GM21529 (cell line): Measurements from ENCODE around the gene UBAP2L.
A peak's percentile ranks its signal among the peaks of the same experiment; 100 is the strongest.
"Not testable (repeated sequence)": the region's sequence is repeated elsewhere in the genome, so short reads cannot be mapped to it uniquely, and the experiment has no call there.

Experiments used
- ATAC-seq: cut with Tn5 transposase; IDR thresholded peaks from one replicate; pipeline ENCODE4 v1.9.1; 2021; ENCODE audit not compliant: unreplicated experiment

Gene UBAP2L

DNA sequence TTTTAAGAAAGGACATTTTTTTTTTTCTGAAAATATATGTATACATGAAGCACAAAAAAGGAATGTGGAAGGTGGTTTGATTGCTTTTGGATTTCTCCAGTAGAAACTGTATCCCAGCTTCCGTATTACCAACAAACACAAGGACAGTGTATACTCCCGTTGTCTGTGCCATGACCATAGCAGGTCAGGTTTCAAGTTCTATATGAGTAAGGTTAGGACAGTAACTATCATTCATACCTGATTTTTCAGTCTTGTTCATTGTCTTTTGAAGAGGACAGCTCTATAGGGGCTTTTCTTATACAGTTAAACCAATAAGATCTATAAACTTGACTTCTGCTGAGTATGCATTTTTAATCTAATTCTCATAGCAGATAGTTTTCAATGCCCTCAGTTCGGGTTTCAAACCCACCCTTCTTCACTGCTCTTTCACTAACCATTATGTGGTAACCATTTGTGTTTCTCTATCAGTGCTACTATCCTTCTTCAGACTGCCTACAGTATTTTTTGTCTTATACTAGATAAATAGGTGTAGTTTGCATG, 19.6 kb downstream of the UBAP2L start:
- ATAC-seq = no peak

DNA sequence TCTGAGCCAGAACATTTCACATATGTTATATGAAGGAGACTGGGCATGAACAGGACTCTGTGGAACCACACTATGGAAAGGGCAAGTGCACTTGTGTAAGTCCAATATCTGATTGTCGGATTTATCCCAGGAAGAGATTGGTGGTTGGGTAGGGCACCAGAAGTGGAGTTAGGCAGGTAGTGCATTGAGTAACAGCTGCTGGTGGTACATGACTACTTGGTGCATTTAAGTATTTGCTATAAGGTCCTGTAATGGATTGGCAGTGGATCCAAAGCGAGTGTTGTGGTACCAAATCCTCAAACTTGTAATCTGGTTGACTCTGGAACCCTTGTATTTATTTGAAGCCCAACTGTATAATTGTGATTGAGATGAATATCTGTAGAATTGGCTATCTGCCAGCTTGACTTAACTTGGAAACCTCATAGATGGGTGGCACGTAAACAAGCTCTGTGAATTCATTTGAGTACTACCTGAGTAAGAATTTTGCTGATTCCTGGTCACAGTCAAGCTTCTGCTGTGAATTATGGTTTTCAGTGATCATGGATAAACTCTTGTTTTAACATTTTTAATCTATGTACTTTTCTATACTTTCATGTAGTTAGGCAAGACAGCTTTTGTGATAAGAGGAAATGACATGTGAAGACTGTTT, 21.1 kb downstream of the UBAP2L start:
- ATAC-seq = no peak

DNA sequence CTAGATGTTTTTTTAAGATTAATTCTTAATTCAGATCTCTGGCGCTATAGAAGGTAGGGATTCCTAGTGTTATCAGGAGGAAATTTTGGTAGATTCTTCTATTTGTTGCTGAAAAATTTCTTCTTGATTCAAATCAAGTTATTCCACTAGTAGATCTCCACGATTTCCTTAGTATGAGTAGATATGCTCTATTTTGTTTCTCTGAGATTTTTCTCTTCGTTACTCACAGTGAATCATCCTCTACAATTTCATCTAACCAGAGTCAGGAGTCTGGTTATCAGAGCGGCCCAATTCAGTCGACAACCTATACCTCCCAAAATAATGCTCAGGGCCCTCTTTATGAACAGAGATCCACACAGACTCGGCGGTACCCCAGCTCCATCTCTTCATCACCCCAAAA, 32.9 kb downstream of the UBAP2L start:
- no peak for ATAC-seq

DNA sequence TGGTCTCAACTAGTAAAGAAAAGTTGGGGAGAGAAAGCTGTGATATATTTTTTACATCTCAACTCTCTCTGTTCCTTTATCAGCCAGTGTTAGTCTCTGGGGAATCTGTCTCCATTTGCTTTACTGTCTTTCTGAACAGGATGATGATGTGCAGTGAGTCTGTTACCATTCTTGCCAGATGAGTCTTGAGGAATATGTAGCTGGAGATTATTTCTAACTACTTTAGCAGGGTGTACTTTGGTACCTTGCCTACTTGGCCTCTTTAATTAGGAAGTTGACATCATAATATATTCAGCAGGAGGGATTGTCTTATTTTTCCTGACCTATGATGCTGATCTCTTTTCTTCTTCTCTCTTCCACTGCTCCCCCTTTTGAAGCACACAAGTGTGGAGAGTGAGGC, 35.9 kb downstream of the UBAP2L start:
- ATAC-seq = no peak

DNA sequence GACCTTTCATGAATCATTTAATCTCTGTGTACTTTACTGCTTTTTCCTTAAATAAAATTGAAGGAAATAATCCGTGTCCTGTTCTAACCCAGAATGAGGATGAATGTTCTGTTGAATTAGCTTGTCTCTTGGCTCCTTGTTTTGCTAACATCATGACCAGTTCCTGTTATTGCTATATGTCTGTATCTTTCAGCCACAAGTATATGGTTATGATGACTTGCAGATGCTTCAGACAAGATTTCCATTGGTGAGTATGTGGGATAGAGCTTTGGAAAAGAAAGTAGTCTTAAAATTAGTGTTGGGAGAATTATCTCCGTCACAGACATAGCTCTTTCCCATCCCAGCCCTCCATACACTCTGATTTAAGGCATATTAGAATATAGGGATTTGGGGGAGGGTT, 38.0 kb downstream of the UBAP2L start:
- no peak for ATAC-seq

DNA sequence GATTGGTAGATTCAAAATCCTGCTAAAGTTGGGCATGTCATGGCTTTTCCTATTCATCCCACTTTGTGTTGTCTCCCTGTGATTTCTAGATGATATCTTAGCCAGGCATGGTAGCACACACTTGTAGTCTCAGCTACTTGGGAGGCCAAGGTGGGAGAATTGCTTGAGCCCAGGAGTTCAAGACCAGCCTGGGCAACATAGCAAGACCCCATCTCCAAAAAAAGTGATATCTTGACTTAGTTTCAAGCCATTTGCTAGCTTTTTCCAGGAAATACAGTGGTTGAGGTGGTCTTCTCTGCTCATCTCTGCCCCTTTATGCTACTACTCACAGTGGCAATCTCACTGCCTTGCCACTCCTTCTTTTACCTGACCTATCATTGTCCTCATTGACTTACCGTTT, 39.4 kb downstream of the UBAP2L start:
- ATAC-seq = no peak

DNA sequence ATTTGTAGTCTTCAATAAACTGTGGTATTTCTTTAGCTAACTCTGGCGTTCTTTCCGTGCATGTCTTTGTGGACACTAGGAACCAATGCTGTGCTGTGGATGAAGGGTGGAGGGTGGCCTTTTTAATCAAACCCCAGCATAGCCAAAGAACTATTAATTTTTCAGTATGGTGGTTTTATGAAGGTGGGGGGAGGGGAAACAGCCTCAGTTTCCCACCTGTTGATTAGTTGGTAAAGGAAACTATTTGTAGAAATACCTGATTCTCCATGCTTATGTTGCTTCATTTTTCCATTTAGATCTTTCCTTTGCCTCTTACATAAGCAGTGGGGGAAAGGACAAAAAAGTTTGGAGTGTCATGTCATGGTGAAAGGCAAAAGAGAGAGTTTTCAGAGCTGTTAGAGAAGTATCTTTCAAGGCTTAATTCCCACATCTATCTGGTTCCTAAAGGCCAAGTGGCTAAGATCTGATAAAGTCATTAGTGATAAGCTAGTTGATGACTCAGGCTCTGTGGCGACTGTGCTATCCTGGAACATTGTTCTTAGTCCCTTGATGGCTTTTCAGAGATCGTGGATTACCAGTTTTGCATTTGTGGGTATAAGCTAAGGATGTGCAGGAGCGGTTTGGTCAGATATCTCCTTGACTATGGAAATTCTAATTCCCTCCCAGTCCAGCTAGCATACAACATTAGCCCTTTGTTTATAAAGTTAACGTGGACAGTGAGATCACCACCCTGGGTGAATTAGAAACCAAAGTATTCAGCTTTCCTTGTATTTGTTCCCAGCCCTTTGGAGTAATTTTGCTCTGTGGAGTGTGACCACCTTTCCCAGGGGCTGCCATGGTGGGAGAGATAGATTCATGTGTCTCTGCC, 42.9 kb downstream of the UBAP2L start:
- ATAC-seq = no peak

DNA sequence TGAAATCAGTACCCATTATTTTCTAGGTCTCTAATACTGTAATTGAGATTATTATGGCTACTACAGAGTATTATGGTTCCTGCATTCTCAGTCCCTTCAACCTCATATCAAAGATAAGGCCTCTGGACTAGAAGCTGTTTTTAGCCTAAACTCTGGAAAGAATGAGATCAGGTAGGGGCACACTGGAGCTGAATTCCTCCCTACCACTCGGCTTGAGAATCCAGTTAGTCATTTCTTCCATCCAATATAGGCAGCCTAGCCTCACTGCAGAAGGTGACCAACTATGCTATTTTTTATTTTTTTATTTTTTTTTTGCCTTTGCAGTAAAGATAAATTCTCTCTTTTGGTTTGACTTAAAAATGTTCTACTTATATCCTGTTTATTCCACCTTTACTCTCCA, 43.7 kb downstream of the UBAP2L start:
- ATAC-seq = no peak

DNA sequence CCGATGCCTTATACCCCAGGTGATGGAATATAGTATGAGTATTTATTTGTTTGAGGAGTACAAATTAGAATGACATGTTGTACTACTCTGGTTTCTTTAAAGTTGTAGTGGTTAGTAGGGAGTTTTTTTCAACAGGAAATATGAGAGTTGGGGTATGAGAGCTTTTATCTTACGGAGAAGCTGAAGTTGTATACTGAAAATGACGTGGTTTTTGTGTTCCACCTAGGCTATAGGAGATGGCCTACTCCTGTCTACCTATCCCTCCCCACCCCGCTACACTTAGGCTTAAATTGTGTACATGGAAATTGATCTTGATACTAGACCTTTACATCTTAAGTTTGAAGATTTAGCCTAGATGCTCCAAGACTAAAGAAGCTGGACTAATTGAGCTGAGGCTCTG, 44.8 kb downstream of the UBAP2L start:
- ATAC-seq = no peak

DNA sequence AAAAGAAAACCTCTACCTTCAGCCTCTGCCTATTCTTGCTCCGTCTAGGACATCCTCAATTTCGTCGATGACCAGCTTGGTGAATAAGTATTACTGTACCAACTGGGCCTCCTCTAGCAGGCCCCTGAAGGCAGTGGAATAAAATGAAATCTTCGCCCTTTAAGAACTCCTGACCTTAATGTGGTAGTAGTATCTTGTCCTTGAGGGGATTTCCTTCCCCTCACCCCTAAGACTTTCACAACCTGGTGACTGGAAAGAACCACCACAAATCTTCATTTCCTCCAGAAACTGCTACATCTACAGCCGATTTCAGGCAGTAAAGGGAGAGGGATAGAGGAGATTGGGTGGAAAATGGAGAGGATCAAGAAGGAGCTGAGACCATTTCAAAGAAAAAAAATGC, 50.1 kb downstream of the UBAP2L start:
- ATAC-seq = no peak

DNA sequence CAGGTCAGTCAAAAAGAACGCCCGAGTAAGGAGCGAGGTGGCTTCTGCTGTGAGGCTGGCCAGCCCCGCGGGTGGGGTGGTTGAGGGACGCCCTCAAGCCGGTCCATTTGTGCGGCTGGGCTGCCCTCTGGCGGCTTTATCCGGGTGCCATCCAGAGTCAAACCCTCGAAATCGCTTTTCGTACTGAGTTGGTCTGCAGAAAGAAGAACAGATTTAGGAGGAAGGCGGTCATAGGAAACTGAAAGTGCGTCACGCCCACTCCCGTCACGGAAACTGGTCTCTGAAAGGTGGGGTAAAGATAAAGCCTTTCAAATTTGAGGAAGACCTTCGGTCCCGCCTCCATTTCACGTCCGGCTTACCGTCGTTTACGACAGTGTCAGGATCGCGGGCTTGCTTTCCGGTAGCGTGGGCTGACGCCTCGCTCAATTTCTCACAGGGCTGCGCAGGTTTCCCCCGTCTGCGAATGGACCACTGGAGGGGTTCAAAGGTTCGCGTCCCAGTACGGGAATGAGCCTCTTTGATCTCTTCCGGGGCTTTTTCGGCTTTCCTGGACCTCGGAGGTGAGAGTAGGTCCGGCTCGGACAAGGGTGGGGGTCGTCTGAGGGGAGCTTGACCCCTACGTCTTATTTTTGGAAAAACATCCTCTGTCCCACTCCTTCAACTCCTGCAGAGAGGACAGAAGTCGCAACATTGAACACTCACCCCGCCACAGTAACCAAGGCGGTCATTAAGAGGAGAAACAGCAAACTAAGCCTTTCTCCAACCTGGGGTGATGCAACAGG, 51.7 kb downstream of the UBAP2L start, which contains the start of gene HAX1:
Gene HAX1 (plus strand): TSS at position 413 of the 782 bp plus-strand sequence. CDS start 95 bp downstream, at position 508.
- peak; percentile 88 for ATAC-seq

DNA sequence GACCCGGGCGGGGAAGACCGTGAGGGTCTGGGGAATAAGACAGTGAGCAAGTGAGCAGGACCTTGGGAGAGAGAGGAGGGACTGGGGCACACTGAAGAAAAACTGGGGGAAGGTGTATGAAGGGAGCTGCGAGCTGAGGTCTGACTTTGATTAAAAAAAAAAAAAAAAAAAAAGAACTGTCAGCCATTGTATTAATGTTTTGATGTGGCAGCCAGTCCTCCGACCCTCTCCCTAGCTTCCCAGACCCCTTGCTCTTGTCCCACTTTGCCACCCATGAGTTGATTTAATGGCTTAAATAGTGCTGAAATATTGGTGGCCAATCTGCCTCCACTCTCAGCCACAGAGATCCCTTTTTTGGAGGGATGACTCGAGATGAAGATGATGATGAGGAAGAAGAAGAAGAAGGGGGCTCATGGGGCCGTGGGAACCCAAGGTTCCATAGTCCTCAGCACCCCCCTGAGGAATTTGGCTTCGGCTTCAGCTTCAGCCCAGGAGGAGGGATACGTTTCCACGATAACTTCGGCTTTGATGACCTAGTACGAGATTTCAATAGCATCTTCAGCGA, 52.3 kb downstream of the UBAP2L start:
- ATAC-seq = no peak

DNA sequence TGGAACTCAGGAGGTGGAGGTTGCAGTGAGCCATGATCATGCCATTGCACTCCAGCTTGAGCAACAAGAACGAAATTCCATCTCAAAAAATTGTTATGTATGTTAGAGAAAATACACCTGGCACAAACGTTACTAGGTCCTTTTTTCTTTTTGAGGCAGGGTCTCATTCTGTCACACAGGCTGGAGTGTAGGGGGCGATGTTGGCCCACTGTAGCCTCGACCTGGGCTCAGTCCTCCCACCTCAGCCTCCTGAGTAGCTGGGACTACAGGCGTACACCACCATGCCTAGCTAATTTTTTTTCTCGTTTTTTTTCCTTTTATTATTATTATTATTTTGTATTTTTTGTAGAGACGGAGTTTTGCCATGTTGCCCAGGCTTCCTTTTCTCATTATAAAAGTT, 56.0 kb downstream of the UBAP2L start:
- ATAC-seq = no peak

DNA sequence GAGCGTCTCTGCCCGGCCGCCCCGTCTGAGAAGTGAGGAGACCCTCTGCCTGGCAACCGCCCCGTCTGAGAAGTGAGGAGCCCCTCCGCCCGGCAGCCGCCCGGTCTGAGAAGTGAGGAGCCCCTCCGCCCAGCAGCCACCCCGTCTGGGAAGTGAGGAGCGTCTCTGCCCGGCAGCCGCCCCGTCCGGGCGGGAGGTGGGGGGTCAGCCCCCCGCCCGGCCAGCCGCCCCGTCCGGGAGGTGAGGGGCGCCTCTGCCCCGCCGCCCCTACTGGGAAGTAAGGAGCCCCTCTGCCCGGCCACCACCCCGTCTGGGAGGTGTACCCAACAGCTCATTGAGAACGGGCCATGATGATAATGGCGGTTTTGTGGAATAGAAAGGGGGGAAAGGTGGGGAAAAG, 66.8 kb downstream of the UBAP2L start:
- ATAC-seq = not testable (repeated sequence)

DNA sequence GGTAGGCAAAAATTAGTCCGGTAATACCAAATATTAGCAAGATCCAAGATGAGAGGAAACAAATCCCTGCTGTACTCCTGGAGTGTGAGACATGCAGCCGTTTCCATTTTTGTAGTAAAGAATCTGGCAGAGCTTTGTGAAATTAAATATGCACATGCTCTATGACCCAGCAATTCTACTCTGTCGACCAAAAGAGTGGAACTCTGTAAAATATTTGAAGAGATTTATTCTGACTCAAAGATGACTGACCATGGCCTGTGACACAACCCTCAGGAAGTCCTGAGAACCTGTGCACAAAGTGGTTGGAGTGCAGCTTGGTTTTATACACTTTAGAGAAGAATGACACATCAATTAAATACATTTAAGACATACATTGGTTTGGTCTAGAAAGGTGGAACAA, 67.9 kb downstream of the UBAP2L start:
- ATAC-seq = no peak

DNA sequence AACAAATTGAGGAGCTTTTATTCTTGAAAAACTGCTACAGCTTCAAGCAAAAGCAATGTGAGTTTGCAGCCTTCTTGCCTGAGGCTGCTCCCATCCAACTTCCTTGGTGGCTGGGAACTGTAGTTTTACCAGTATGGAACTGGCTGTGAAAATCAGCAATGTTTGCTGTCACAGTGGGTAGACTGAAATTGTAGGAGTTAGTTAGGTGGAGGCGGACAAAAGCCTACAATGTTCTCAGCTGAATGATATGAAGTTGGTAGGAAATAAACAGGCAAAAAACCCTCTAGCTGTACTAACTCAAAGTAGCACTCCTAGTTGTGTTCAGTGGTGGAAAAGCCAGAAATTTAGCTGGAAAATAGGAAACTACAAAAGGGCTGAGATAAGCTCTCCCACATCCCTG, 70.2 kb downstream of the UBAP2L start:
- no peak for ATAC-seq

DNA sequence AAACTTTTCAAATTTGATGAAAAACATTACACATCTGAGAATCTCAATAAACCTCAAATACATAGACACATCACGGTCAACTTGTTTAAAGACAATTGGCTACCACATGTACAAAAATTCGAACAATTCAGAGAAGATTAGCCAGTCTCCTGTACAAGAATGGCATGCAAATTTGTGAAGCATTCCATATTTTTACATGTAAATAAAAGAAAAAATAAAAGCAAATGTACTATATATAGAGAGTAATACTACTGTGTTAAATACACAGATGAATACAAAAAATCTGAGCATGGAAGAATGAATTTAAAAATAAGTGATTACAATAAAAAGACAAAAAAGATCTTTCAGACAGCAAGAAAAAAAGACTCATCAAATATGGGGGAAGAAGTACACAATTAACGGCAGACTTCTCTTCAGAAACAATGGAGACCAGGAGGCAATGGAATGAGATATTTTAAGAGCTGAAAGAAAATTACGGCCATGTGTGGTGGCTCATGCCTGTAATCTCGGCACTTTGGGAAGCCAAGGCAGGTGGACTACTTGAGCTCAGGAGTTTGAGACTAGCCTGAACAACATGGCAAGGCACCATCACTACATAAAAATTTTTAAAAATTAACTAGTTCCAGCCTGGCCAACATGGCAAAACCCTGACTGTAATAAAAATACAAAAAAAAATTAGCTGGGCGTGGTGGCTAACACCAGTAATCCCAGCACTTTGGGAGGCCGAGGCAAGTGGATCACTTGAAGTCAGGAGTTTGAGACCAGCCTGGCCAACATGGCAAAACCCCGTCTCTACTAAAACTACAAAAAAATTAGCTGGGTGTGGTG, 74.9 kb downstream of the UBAP2L start:
- no peak for ATAC-seq

DNA sequence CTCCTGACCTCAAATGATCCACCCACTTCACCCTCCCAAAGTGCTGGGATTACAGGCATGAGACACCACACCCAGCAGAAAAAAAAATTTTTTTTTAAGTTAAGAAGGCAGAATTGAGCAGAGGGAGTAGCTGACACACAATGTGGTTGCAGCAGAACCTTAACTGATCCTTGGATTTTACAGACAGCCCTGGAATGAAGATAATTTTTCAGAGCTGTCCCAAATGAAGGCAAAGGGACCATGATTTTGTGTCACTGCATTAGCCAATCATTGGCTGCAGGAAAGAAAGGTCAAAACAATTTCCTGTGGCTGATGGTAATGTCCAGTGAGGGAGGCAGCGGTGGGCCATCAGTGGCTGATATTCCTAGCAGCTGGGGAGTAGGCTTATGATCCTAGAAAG, 80.8 kb downstream of the UBAP2L start:
- ATAC-seq = no peak

DNA sequence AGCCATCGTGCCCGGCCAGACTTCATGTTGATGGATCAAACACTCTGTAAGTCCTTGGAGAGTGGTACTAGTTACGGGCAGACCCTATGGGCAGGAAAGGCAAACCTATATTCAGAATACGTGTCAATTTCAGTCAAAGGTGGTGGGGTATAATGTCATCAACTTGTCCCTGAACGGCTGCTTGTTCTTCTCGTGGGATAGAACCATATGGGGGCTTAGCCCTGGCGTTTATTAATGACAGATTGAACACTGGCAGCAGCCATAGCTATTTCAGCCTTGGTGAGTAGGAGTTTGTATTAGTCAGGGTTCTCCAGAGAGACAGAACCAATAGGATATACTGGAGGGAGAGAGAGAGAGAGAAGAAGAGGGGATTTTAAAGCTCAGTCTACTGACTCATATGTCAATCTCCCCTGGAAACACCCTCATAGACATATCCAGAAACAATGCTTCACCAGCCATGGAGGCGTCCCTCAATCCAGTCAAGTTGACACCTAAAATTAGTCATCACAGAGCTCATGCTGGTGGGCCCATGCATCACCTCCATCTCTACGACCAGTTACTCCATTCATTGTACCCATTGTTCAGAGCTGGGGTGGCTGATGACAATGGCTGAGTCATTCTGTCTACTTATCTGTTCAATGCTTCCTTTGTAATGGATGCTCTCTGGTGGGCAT, 84.0 kb downstream of the UBAP2L start:
- peak; percentile 44 for ATAC-seq

DNA sequence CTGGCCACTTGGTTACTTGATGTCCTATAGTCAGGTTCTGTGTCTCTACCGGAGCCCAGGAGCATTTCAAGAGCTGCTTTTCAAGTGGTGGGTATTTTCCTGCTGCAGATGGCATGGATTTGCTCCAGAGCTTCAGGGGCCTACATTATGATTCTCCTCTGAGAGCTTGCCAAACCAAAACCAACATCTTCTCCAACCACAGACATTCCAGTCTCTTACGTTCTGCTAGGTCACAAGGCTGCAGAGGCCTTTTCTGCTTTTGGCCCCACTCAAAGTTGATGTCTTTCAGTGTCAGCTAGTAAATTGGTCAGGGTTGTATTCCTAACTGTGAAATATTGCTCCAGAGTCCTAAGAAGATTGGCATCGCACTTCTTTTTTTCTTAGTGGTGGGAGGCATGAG, 85.4 kb downstream of the UBAP2L start:
- no peak for ATAC-seq
